HL-60 (cell line): ENCODE data around the gene FAM124A.

Experiments
- CTCF ChIP-seq: IDR thresholded peaks from one replicate; pipeline ENCODE4 v1.5.1; 2011; ENCODE audit warnings: low read length, control low read depth, inconsistent platforms; ENCODE audit not compliant: insufficient read depth
- GABPA ChIP-seq: IDR thresholded peaks from 2 replicates; pipeline ENCODE4 v1.6.1; 2012; ENCODE audit warnings: low read depth
- POLR2AphosphoS5 ChIP-seq: IDR thresholded peaks from 2 replicates; pipeline ENCODE4 v1.6.1; 2012; ENCODE audit warnings: low read depth
- REST ChIP-seq: IDR thresholded peaks from 2 replicates; pipeline ENCODE4 v1.6.1; 2012; ENCODE audit warnings: low read depth; ENCODE audit not compliant: insufficient replicate concordance
- SPI1 ChIP-seq: IDR thresholded peaks from 2 replicates; pipeline ENCODE4 v1.6.1; 2012; ENCODE audit warnings: low read depth, mild to moderate bottlenecking, borderline replicate concordance

GRCh38 chr13:51240178-51240577 lies 18.0 kb downstream of the FAM124A start:
- TF ChIP-seq CTCF (no peak), POLR2AphosphoS5 (no peak), GABPA (no peak), SPI1 (no peak), REST (no peak)
